ENCODE results near the gene CNMD. TPM values are rescaled to one million over a fixed set of nuclear protein-coding genes. Genes with fewer than 3 reads are reported as not detected.
"Not testable (repeated sequence)": the region's sequence is repeated elsewhere in the genome, so short reads cannot be mapped to it uniquely, and the experiment has no call there.

CNMD gene
- total RNA-seq, 3 donors from 2014 or later (not counting 1 experiment from before 2014, with no cell fraction given) = not detected

DNA sequence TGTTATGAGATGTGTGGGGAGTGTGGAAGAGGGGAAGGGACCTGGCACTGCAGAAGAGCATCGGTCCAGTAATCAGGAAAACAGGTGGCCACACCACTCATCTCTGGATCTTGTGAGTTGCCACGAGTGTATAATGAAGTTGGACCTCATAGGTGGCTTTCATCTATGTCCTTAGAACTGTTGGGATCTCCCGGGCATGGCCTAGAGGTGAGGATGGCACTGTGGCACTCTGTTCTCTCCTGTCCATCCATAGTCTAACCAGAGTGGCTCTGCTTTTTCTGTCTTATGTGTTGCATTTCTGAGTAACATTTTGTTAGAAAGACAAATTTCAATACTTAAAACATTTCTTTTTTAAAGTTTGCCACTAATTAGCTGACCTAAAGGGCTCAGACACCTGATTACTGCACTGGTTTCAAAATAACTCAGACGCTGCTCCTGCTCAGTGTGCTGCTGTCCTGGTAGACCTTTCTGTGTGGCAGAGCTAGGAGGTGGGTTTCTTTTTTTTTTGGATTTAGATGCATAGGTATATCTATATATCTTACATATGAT lies 5.5 kb downstream of the CNMD start:
- Histone ChIP-seq H3K27me3 (ENCODE audit: control insufficient read depth, insufficient read depth, low read length) (peaks cover 5% of the 10 kb centered on the region), H3K4me3 (ENCODE audit: low read length) (no peak overlapping the region), H3K27ac (ENCODE audit: low read length) (no peak overlapping the region), H3K4me1 (ENCODE audit: control insufficient read depth, insufficient read depth, low read length) (peaks cover 3% of the 10 kb centered on the region), H3K9me3 (ENCODE audit: control insufficient read depth, insufficient read depth, low read length) (no peaks in the 10 kb centered on the region), H3K36me3 (ENCODE audit: control insufficient read depth, insufficient read depth, low read length) (no peaks in the 10 kb centered on the region)
- no peaks in the 10 kb centered on the region for H3K9me3 Mint-ChIP-seq
- H3K27ac Mint-ChIP-seq = no peak overlapping the region
- no peaks in the 10 kb centered on the region for H3K4me1 Mint-ChIP-seq
- no peak overlapping the region for H3K4me3 Mint-ChIP-seq
- no peaks in the 10 kb centered on the region for H3K36me3 Mint-ChIP-seq
- H3K27me3 Mint-ChIP-seq (ENCODE audit: low read depth in 2 of 2) = peaks cover 12 to 19% of the 10 kb centered on the region in 2 donors
- intact Hi-C loops (cut with micrococcal nuclease) = no loop called here
- no peak for ATAC-seq
- TF ChIP-seq CTCF (IDR thresholded peaks at IDR 0.05) = no peak
- DNase-seq = no peak
- WGBS (ENCODE audit: insufficient coverage) = 82% methylated on average over 4 of the region's 4 CpGs

GRCh38 chr13:52726258-52726657 lies 13.4 kb downstream of the CNMD start:
- H3K9me3 Mint-ChIP-seq = no peaks in the 10 kb centered on the region
- no peaks in the 10 kb centered on the region for H3K4me1 Mint-ChIP-seq
- no peak overlapping the region for H3K4me3 Mint-ChIP-seq
- H3K27ac ChIP-seq (ENCODE audit: low read length) = no peak overlapping the region
- H3K9me3 ChIP-seq (ENCODE audit: control insufficient read depth, insufficient read depth, low read length) = no peaks in the 10 kb centered on the region
- H3K4me1 ChIP-seq (ENCODE audit: control insufficient read depth, insufficient read depth, low read length) = no peaks in the 10 kb centered on the region
- no peaks in the 10 kb centered on the region for H3K36me3 Mint-ChIP-seq
- 92% methylated on average over 2 of the region's 2 CpGs for WGBS (ENCODE audit: insufficient coverage)
- no peak for TF ChIP-seq CTCF (IDR thresholded peaks at IDR 0.05)
- H3K27me3 Mint-ChIP-seq (ENCODE audit: low read depth in 2 of 2) = peaks cover 4 to 7% of the 10 kb centered on the region in 2 donors
- H3K36me3 ChIP-seq (ENCODE audit: control insufficient read depth, insufficient read depth, low read length) = no peaks in the 10 kb centered on the region
- intact Hi-C loops (cut with micrococcal nuclease) = no loop called here
- ATAC-seq = no peak
- H3K4me3 ChIP-seq (ENCODE audit: low read length) = no peak overlapping the region
- DNase-seq = no peak
- no peaks in the 10 kb centered on the region for H3K27me3 ChIP-seq (ENCODE audit: control insufficient read depth, insufficient read depth, low read length)
- H3K27ac Mint-ChIP-seq = no peak overlapping the region

GRCh38 chr13:52725302-52725701 lies 14.3 kb downstream of the CNMD start:
- ATAC-seq (no peak), DNase-seq (no peak)
- Mint-ChIP-seq H3K4me3 (no peak overlapping the region), H3K36me3 (no peaks in the 10 kb centered on the region), H3K4me1 (no peaks in the 10 kb centered on the region), H3K9me3 (no peaks in the 10 kb centered on the region), H3K27me3 (ENCODE audit: low read depth in 2 of 2) (peaks cover 6 to 8% of the 10 kb centered on the region in 2 donors), H3K27ac (no peak overlapping the region)
- no peak overlapping the region for H3K27ac ChIP-seq (ENCODE audit: low read length)
- no peaks in the 10 kb centered on the region for H3K36me3 ChIP-seq (ENCODE audit: control insufficient read depth, insufficient read depth, low read length)
- H3K27me3 ChIP-seq (ENCODE audit: control insufficient read depth, insufficient read depth, low read length) = no peaks in the 10 kb centered on the region
- WGBS (ENCODE audit: insufficient coverage) = 86% methylated on average over 1 of the region's 1 CpG
- TF ChIP-seq CTCF (IDR thresholded peaks at IDR 0.05) = no peak
- H3K4me1 ChIP-seq (ENCODE audit: control insufficient read depth, insufficient read depth, low read length) = no peaks in the 10 kb centered on the region
- H3K4me3 ChIP-seq (ENCODE audit: low read length) = no peak overlapping the region
- intact Hi-C loops (cut with micrococcal nuclease) = no loop called here
- no peaks in the 10 kb centered on the region for H3K9me3 ChIP-seq (ENCODE audit: control insufficient read depth, insufficient read depth, low read length)

GRCh38 chr13:52723181-52723580 lies 16.4 kb downstream of the CNMD start:
- H3K27ac ChIP-seq (ENCODE audit: low read length) = no peak overlapping the region
- Mint-ChIP-seq H3K9me3 (peaks cover 0 to 5% of the 10 kb centered on the region in 2 donors), H3K27ac (no peak overlapping the region), H3K36me3 (no peaks in the 10 kb centered on the region), H3K27me3 (ENCODE audit: low read depth in 2 of 2) (peaks cover 20 to 22% of the 10 kb centered on the region in 2 donors), H3K4me1 (no peaks in the 10 kb centered on the region), H3K4me3 (no peak overlapping the region)
- H3K4me3 ChIP-seq (ENCODE audit: low read length) = no peak overlapping the region
- no peaks in the 10 kb centered on the region for H3K4me1 ChIP-seq (ENCODE audit: control insufficient read depth, insufficient read depth, low read length)
- no peak for DNase-seq
- 88% methylated on average over 4 of the region's 4 CpGs for whole genome bisulfite sequencing (ENCODE audit: insufficient coverage)
- no peaks in the 10 kb centered on the region for H3K36me3 ChIP-seq (ENCODE audit: control insufficient read depth, insufficient read depth, low read length)
- intact Hi-C loops (cut with micrococcal nuclease) = no loop called here
- no peak for ATAC-seq
- H3K27me3 ChIP-seq (ENCODE audit: control insufficient read depth, insufficient read depth, low read length) = no peaks in the 10 kb centered on the region
- no peaks in the 10 kb centered on the region for H3K9me3 ChIP-seq (ENCODE audit: control insufficient read depth, insufficient read depth, low read length)
- no peak for TF ChIP-seq CTCF (IDR thresholded peaks at IDR 0.05)

GRCh38 chr13:52721356-52721755 lies 18.3 kb downstream of the CNMD start:
- H3K4me1 ChIP-seq (ENCODE audit: control insufficient read depth, insufficient read depth, low read length); H3K9me3 ChIP-seq (ENCODE audit: control insufficient read depth, insufficient read depth, low read length); H3K4me3 ChIP-seq (ENCODE audit: low read length); H3K27me3 ChIP-seq (ENCODE audit: control insufficient read depth, insufficient read depth, low read length); H3K9me3 Mint-ChIP-seq; ATAC-seq; intact Hi-C loops (cut with micrococcal nuclease); H3K4me1 Mint-ChIP-seq; H3K27ac ChIP-seq (ENCODE audit: low read length); H3K4me3 Mint-ChIP-seq; DNase-seq; H3K36me3 ChIP-seq (ENCODE audit: control insufficient read depth, insufficient read depth, low read length); H3K27ac Mint-ChIP-seq; H3K36me3 Mint-ChIP-seq: not testable (repeated sequence)
- H3K27me3 Mint-ChIP-seq (ENCODE audit: low read depth in 2 of 2) = peaks cover 22 to 27% of the 10 kb centered on the region in 2 donors
- 100% methylated on average over 1 of the region's 2 CpGs for WGBS (ENCODE audit: insufficient coverage)

Measured in natural killer cell (primary cell).